ENCODE data around the gene CPB2.

GRCh38 chr13:46052319-46053161 is 52.3 kb downstream of the CPB2 start, which contains the start of gene ZC3H13:
- TF ChIP-seq CTCF (IDR thresholded peaks at IDR 0.05), result peak; percentile 27
- TF ChIP-seq ZFX (IDR thresholded peaks at IDR 0.05; ENCODE audit: borderline replicate concordance), result no peak

Measured in 22Rv1 (cell line).